ENCODE results near the gene PRKAR1B. TPM values are rescaled to one million over a fixed set of nuclear protein-coding genes. Genes with fewer than 3 reads are reported as not detected.

Gene PRKAR1B
- total and polyA plus RNA-seq, 7 donors = 1.4 to 4.6 (median 1.9) TPM

- no peak overlapping the region for H3K4me3 ChIP-seq
- ATAC-seq (no peak), DNase-seq (peak; percentile 11 to 13)
- H3K27ac ChIP-seq = peak overlapping the region; percentile 16
- H3K9me3 ChIP-seq = no peaks in the 10 kb centered on the region
- H3K36me3 ChIP-seq (ENCODE audit: insufficient read depth in 1 of 2, low read depth in 1 of 2) = peaks cover 4 to 69% of the 10 kb centered on the region in 2 donors
- H3K27me3 ChIP-seq (ENCODE audit: insufficient read depth in 3 of 3, low read length in 2 of 3) = no peaks in the 10 kb centered on the region
- TF ChIP-seq CTCF (IDR thresholded peaks at IDR 0.05) = no peak
- WGBS, 3 donors = 86 to 92% (median 86%) methylated on average over 16 of the region's 16 CpGs
- peaks cover 14% of the 10 kb centered on the region for H3K4me1 ChIP-seq
- intact Hi-C loops (cut with DNase I) = no loop called here
Measured at GRCh38 chr7:505171-505570, 221.9 kb downstream of the PRKAR1B start.

DNA sequence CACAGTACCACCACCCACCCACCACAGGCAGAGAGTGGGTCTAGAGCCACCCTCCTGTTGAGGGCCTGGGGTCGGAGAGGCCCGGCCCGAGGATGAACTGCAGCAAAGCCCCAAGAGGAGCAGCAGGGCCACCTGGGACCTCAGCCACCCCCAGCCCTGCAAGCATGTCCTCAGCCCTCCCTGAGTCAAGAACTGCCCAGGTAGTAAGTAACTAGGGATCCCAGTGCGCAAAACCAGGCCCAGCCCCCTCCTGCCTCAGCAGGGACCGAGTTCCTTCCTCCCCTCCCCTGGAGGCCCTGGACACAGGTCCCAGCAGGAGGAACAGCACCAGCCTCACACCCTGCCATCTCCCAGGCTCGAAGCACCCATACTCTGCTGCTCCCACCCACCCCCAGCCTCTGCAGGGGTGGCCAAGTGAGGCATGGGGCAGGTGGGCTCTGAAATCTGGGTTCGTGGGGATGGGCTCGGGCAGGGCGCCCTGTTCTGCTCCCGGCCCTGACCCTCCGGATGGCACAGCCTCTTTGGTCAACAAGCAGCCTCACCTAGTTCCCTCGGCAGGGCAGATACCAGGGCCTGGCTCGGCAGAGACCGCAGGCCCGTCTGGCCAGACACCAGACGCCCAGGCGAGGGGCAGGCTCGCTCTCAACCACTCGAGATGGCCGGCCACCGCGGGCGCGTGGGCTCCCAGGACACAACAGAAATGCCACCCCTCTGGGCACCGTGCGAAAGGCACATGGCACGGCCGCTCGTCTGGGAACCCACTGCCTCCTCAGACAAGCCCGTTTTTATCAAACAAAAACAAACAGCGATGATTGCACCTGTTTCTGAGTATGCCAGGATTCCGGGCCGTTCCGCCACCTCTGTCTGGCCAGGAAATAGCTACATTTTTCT lies 222.6 kb downstream of the PRKAR1B start:
- no peak for TF ChIP-seq CTCF (IDR thresholded peaks at IDR 0.05)
- H3K9me3 ChIP-seq = no peaks in the 10 kb centered on the region
- no peaks in the 10 kb centered on the region for H3K27me3 ChIP-seq (ENCODE audit: insufficient read depth in 3 of 3, low read length in 2 of 3)
- WGBS, 3 donors = 76 to 89% (median 79%) methylated on average over 32 to 34 of the region's 34 CpGs
- intact Hi-C loops (cut with DNase I) = no loop called here
- peak overlapping the region; percentile 16 for H3K27ac ChIP-seq
- DNase-seq (peak; percentile 11 to 40), ATAC-seq (peak in 3 of 4 donors; percentile 8 to 26 (median 13))
- no peak overlapping the region for H3K4me3 ChIP-seq
- peaks cover 14% of the 10 kb centered on the region for H3K4me1 ChIP-seq
- peaks cover 4 to 69% of the 10 kb centered on the region in 2 donors for H3K36me3 ChIP-seq (ENCODE audit: insufficient read depth in 1 of 2, low read depth in 1 of 2)

- peak; percentile 53 to 69 for DNase-seq
- no peak for TF ChIP-seq CTCF (IDR thresholded peaks at IDR 0.05)
- Histone ChIP-seq H3K36me3 (ENCODE audit: insufficient read depth in 1 of 2, low read depth in 1 of 2) (peaks cover 4 to 69% of the 10 kb centered on the region in 2 donors), H3K27me3 (ENCODE audit: insufficient read depth in 3 of 3, low read length in 2 of 3) (no peaks in the 10 kb centered on the region), H3K27ac (no peak overlapping the region), H3K4me3 (no peak overlapping the region), H3K4me1 (peaks cover 14% of the 10 kb centered on the region), H3K9me3 (no peaks in the 10 kb centered on the region)
- ATAC-seq = peak; percentile 42 to 76 (median 64)
- intact Hi-C loops (cut with DNase I) = no loop called here
- WGBS, 3 donors = 41 to 63% (median 50%) methylated on average over 20 of the region's 20 CpGs
Measured at GRCh38 chr7:503575-504111, 223.4 kb downstream of the PRKAR1B start.

- peaks cover 14% of the 10 kb centered on the region for H3K4me1 ChIP-seq
- WGBS, 3 donors = 87 to 92% (median 92%) methylated on average over 13 of the region's 13 CpGs
- H3K27ac ChIP-seq = no peak overlapping the region
- H3K27me3 ChIP-seq (ENCODE audit: insufficient read depth in 3 of 3, low read length in 2 of 3) = no peaks in the 10 kb centered on the region
- no peak for ATAC-seq
- peaks cover 4 to 78% of the 10 kb centered on the region in 2 donors for H3K36me3 ChIP-seq (ENCODE audit: insufficient read depth in 1 of 2, low read depth in 1 of 2)
- DNase-seq = peak; percentile 8 to 39
- no peak for TF ChIP-seq CTCF (IDR thresholded peaks at IDR 0.05)
- H3K4me3 ChIP-seq = no peak overlapping the region
- intact Hi-C loops (cut with DNase I) = no loop called here
- H3K9me3 ChIP-seq = no peaks in the 10 kb centered on the region
Measured at GRCh38 chr7:502296-502695, 224.8 kb downstream of the PRKAR1B start.

Data from psoas muscle (tissue), 8 donors.